BLaER1 treated with 17β-estradiol and CSF1 and Interleukin-3, amounts not matched to agents 10 nM and 100 nM (cell line): ENCODE data around the gene LPCAT3.

Experiments used
- H3K27ac ChIP-seq, 11 experiments: shearing (Covaris generic); formaldehyde crosslinking; 2 replicates each; pipeline ENCODE4 v1.8.1; 2022
- H3K27me3 ChIP-seq, 11 experiments: shearing (Covaris generic); formaldehyde crosslinking; 2 replicates each; pipeline ENCODE4 v1.8.1; 2022
- H3K36me3 ChIP-seq, 11 experiments: shearing (Covaris generic); formaldehyde crosslinking; 2 replicates each; pipeline ENCODE4 v1.8.1; 2022
- H3K4me1 ChIP-seq, 10 experiments: shearing (Covaris generic); formaldehyde crosslinking; 2 replicates each; pipeline ENCODE4 v1.8.1; 2022
- H3K4me2 ChIP-seq, 11 experiments: shearing (Covaris generic); formaldehyde crosslinking; 2 replicates each; pipeline ENCODE4 v1.8.1; 2022
- H3K4me3 ChIP-seq, 10 experiments: shearing (Covaris generic); formaldehyde crosslinking; 2 replicates each; pipeline ENCODE4 v1.8.1; 2022
- H3K9ac ChIP-seq, 11 experiments: shearing (Covaris generic); formaldehyde crosslinking; 2 replicates each; pipeline ENCODE4 v1.8.1; 2022
- H3K9me3 ChIP-seq, 11 experiments: shearing (Covaris generic); formaldehyde crosslinking; replicated peaks in 1 of 11; 2 replicates each; pipeline ENCODE4 v1.8.1; 2022
- H4K20me1 ChIP-seq, 11 experiments: shearing (Covaris generic); formaldehyde crosslinking; 2 replicates each; pipeline ENCODE4 v1.8.1; 2022
- Cebpa-rat ChIP-seq, 11 experiments: shearing (Covaris generic); IDR thresholded peaks; 2 replicates each; pipeline ENCODE4 v1.8.1; 2022

Gene LPCAT3

DNA sequence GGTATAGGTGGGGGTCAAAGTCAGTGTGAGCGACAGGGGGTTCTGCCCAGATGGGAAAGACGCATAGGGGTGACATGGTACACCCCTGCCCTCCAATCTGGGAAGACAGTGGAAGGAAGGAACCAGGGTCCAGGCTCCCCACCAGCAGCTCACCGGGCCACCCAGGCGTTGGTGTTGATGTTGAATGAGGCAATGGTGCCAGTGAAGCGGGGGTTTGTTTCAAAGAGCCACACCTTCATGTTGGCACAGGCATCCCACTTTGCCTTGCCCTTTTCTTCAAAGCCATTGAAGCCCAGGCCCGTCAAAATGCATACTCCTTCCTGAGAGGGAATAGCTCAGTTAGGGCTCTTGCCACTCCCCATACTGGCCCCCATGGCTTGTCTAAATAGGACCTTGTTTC lies 40.1 kb downstream of the LPCAT3 start:
- Histone ChIP-seq H3K9ac (no peak overlapping the region), H3K4me2 (no peak overlapping the region), H4K20me1 (peaks cover 0 to 33% (median 10%) of the 10 kb centered on the region in 11 experiments; a peak in 9 of 22 replicates), H3K27ac (0 out of 22 replicates have a peak overlapping the region, but pooled peaks of 2 of the 11 experiments have one; percentile 8 to 9), H3K4me3 (no peak overlapping the region), H3K36me3 (peaks cover 94 to 100% (median 99%) of the 10 kb centered on the region in 11 experiments), H3K4me1 (peaks cover 0 to 10% (median 3%) of the 10 kb centered on the region in 10 experiments; a peak in 12 of 20 replicates), H3K27me3 (no peaks in the 10 kb centered on the region), H3K9me3 (no peaks in the 10 kb centered on the region)
- TF ChIP-seq Cebpa-rat (IDR thresholded peaks at IDR 0.05), result no peak

DNA sequence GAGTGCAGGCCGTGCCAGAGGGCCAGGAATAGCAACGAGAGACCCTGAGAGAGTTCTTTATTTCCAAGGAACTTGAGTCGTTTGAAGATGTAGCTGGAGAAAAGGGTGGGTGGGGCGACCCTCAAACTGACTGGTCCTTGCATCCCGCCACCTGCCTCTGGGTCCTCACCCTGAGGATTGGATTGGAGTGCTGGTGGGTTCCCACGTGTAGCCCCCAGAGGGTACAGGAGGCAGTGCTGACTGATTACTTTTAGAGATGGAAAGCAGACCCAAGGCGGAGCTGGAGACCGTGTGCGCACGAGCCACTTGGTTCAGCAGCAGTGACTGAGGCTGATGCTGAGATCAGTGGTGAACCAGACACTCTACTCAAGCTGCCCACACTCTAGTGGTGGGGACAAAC lies 40.6 kb downstream of the LPCAT3 start:
- Histone ChIP-seq H4K20me1 (peaks cover 0 to 33% (median 10%) of the 10 kb centered on the region in 11 experiments; a peak in 9 of 22 replicates), H3K4me3 (no peak overlapping the region), H3K27ac (no peak overlapping the region), H3K36me3 (peaks cover 88 to 100% (median 98%) of the 10 kb centered on the region in 11 experiments), H3K4me2 (no peak overlapping the region), H3K27me3 (no peaks in the 10 kb centered on the region), H3K9ac (no peak overlapping the region), H3K9me3 (no peaks in the 10 kb centered on the region), H3K4me1 (peaks cover 3 to 16% (median 8%) of the 10 kb centered on the region in 10 experiments; a peak in 19 of 20 replicates)
- no peak for TF ChIP-seq Cebpa-rat (IDR thresholded peaks at IDR 0.05)

DNA sequence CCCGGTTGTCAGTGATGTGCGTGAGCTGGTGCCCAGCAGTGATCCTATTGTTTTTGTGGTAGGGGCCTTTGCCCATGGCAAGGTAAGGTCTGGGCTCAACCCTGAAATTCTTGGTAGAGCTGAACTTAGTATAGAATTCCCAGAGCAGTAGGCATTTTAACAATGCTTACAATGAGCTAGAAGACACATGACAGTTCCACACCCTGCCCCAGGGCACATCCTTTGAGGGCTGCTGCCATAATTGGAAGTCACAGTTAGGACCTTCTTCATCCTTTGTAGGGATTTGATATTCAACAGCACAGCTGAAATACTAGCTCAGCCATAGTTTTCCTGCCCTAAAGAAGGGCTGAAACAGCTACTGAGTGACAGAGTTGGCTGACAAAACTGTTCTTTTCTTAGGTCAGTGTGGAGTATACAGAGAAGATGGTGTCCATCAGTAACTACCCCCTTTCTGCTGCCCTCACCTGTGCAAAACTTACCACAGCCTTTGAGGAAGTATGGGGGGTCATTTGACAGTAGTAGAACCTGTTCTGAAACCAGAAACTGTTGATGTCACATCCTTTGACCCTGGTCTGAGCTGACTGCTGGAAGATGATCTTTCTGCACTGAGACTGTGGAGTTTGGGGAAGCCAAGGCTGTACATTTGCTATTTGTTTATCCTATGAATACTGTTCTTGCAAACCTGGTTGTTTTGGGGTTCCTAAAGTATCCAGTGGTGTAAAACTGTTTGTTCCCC lies 42.8 kb downstream of the LPCAT3 start:
- Histone ChIP-seq H4K20me1 (peaks cover 0 to 33% (median 9%) of the 10 kb centered on the region in 11 experiments; a peak in 9 of 22 replicates), H3K27me3 (no peaks in the 10 kb centered on the region), H3K9me3 (no peaks in the 10 kb centered on the region), H3K4me3 (no peak overlapping the region), H3K4me2 (no peak overlapping the region), H3K4me1 (peaks cover 17 to 27% (median 21%) of the 10 kb centered on the region in 10 experiments; a peak in 19 of 20 replicates), H3K9ac (peak overlapping the region in 2 of 11 experiments; percentile 3 to 30; a peak in 3 of 22 replicates), H3K27ac (no peak overlapping the region), H3K36me3 (peaks cover 67 to 84% (median 78%) of the 10 kb centered on the region in 11 experiments)
- no peak for TF ChIP-seq Cebpa-rat (IDR thresholded peaks at IDR 0.05)

DNA sequence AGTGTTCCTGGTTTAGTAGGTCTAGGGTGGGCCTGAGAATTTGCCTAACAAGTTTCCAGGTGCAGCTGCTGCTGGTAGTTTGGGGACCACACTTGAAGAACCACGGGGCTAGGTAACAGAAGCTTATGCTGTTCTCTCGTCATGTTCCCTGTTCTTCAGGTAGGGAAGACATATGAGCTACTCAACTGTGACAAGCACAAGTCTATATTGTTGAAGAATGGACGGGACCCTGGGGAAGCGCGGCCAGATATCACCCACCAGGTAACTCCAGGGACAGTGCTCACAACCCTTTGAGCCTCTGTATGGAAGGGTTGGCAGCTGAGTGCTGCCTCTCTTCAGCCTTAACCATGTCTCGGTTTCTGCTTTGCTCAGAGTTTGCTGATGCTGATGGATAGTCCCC lies 44.1 kb downstream of the LPCAT3 start:
- Histone ChIP-seq H3K4me1 (peaks cover 21 to 32% (median 24%) of the 10 kb centered on the region in 10 experiments), H3K27ac (no peak overlapping the region), H3K9me3 (no peaks in the 10 kb centered on the region), H4K20me1 (peaks cover 0 to 32% (median 4%) of the 10 kb centered on the region in 11 experiments; a peak in 11 of 22 replicates), H3K36me3 (peaks cover 54 to 76% (median 68%) of the 10 kb centered on the region in 11 experiments), H3K4me2 (no peak overlapping the region; a peak in 1 of 22 replicates), H3K9ac (peak overlapping the region in 4 of 11 experiments; percentile 6 to 34 (median 24); a peak in 4 of 22 replicates), H3K4me3 (no peak overlapping the region), H3K27me3 (no peaks in the 10 kb centered on the region)
- no peak for TF ChIP-seq Cebpa-rat (IDR thresholded peaks at IDR 0.05)

DNA sequence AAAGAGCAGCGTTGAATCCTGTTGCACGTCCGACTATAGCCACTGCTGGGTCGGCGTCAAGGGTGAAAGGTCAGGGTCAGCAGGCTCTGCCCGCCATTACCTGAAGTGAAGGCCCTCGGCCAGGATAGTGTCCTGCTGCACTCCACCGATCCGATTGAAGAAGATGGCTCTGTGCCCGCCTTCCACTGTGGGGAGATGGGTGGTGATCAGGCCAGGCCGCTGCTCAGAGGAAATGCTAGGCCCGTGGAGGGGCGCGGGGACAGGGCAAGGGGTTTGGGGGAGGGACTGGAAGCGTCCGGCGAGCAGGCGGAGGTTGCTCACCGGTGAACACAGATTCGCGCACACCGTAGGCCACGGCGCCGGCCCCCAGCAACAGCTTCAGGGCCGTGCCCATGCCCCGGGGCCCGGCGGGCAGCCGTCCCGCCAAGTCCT lies 48.2 kb downstream of the LPCAT3 start:
- Histone ChIP-seq H3K4me3 (peak overlapping the region; percentile 70 to 93 (median 84)), H3K36me3 (peaks cover 53 to 76% (median 68%) of the 10 kb centered on the region in 11 experiments), H3K4me1 (peaks cover 42 to 60% (median 53%) of the 10 kb centered on the region in 10 experiments), H3K9me3 (no peaks in the 10 kb centered on the region), H4K20me1 (peaks cover 0 to 29% (median 19%) of the 10 kb centered on the region in 11 experiments; a peak in 10 of 22 replicates), H3K4me2 (peak overlapping the region; percentile 87 to 100 (median 96)), H3K27me3 (no peaks in the 10 kb centered on the region), H3K9ac (peak overlapping the region; percentile 90 to 99 (median 93)), H3K27ac (peak overlapping the region; percentile 72 to 99 (median 94))
- no peak for TF ChIP-seq Cebpa-rat (IDR thresholded peaks at IDR 0.05)

DNA sequence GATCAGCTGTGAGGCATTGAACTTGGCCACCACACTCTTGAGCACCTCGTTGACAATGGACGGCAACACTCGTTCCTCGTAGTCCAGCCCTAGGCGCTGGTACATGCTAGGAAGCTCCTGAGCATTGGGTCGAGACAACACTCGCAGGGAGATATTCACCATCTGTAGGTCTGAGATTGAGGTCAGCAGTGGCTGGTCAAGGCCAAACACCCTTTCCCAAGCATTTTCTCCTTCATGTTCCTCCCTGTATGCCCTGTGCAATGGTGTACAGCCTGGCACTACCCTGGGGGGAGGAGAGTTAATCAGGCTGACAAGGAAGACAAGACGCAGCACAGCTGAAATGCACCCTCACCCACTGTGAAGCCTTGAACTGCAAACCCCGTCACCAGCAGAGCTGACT lies 49.9 kb downstream of the LPCAT3 start:
- H3K9me3 ChIP-seq, result no peaks in the 10 kb centered on the region
- H3K9ac ChIP-seq, result peak overlapping the region; percentile 90 to 99 (median 93); a peak in 21 of 22 replicates
- peak overlapping the region in 9 of 10 experiments; percentile 77 to 93 (median 86); a peak in 14 of 20 replicates for H3K4me3 ChIP-seq
- H4K20me1 ChIP-seq, result peaks cover 0 to 29% (median 19%) of the 10 kb centered on the region in 11 experiments; a peak in 10 of 22 replicates
- peaks cover 40 to 73% (median 64%) of the 10 kb centered on the region in 11 experiments for H3K36me3 ChIP-seq
- TF ChIP-seq Cebpa-rat (IDR thresholded peaks at IDR 0.05), result no peak
- peak overlapping the region; percentile 87 to 100 (median 96) for H3K4me2 ChIP-seq
- peak overlapping the region in 9 of 11 experiments; percentile 77 to 99 (median 94); a peak in 12 of 22 replicates for H3K27ac ChIP-seq
- no peaks in the 10 kb centered on the region for H3K27me3 ChIP-seq
- H3K4me1 ChIP-seq, result peaks cover 57 to 76% (median 68%) of the 10 kb centered on the region in 10 experiments

DNA sequence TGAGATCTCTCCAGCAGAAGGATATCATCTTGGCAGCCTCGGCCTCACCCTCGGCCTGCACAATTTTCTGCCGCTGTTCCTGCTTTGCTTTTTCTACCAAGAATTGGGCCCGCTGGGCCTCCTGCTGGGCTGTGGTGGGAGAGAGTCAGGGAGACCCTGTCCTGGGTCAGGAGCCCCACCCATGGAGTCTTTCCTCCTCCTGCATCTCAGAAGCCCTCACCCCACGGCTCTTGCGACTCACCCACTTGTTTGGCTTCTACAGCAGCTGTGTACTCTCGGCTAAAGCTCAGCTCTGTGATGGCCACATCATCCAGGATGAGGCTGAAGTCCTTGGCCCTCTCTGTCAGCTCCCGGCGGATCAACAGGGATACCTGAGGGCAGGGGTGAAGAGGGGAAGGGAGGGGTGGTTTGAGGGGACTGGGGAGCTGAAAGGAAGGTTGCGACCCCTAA lies 50.6 kb downstream of the LPCAT3 start:
- H3K27ac ChIP-seq, result peak overlapping the region in 6 of 11 experiments; percentile 11 to 98 (median 94); a peak in 6 of 22 replicates

DNA sequence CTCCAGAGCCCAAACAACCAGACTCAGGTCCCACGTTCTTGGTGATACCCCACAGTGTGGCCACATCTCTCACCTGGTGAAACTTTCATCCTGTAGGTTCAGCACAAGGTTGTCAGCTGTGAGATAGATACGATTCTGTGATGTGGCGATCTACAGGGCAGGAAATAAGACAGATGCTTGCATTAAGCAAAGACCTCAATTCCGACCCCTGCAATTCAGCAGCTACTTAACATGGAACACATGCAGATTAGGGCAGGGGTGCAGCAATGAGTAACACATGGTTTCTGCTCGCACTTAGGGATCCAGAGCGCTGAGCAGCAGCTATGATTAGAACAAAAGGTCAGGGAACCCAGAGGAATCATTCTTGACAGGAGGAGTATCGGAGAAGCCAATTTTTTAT lies 51.9 kb downstream of the LPCAT3 start:
- peaks cover 60 to 76% (median 68%) of the 10 kb centered on the region in 10 experiments for H3K4me1 ChIP-seq
- peak overlapping the region in 9 of 11 experiments; percentile 29 to 98 (median 57); a peak in 12 of 22 replicates for H3K9ac ChIP-seq
- peak overlapping the region in 1 of 11 experiments; percentile 4; a peak in 1 of 22 replicates for H3K4me2 ChIP-seq
- no peak for TF ChIP-seq Cebpa-rat (IDR thresholded peaks at IDR 0.05)
- H3K9me3 ChIP-seq, result no peaks in the 10 kb centered on the region
- H3K4me3 ChIP-seq, result no peak overlapping the region
- H4K20me1 ChIP-seq, result peaks cover 0 to 29% (median 19%) of the 10 kb centered on the region in 11 experiments; a peak in 11 of 22 replicates
- H3K27ac ChIP-seq, result peak overlapping the region in 2 of 11 experiments; percentile 69 to 74; a peak in 3 of 22 replicates
- no peaks in the 10 kb centered on the region for H3K27me3 ChIP-seq
- H3K36me3 ChIP-seq, result peaks cover 40 to 60% (median 54%) of the 10 kb centered on the region in 11 experiments

More for the DNA sequence above, 50.6 kb downstream of the LPCAT3 start:
- Histone ChIP-seq H4K20me1 (peaks cover 0 to 29% (median 19%) of the 10 kb centered on the region in 11 experiments; a peak in 10 of 22 replicates), H3K36me3 (peaks cover 40 to 66% (median 57%) of the 10 kb centered on the region in 11 experiments), H3K4me3 (peak overlapping the region in 1 of 10 experiments; percentile 90; a peak in 2 of 20 replicates), H3K4me2 (peak overlapping the region in 7 of 11 experiments; percentile 87 to 99 (median 98); a peak in 9 of 22 replicates), H3K9me3 (no peaks in the 10 kb centered on the region), H3K27me3 (no peaks in the 10 kb centered on the region), H3K4me1 (peaks cover 59 to 76% (median 68%) of the 10 kb centered on the region in 10 experiments), H3K9ac (peak overlapping the region; percentile 22 to 99 (median 93); a peak in 19 of 22 replicates)
- no peak for TF ChIP-seq Cebpa-rat (IDR thresholded peaks at IDR 0.05)
